ENCODE results near the gene ALOX5.
A peak's percentile ranks its signal among the peaks of the same experiment; 100 is the strongest.
"Not testable (repeated sequence)": the region's sequence is repeated elsewhere in the genome, so short reads cannot be mapped to it uniquely, and the experiment has no call there.

Gene ALOX5

DNA sequence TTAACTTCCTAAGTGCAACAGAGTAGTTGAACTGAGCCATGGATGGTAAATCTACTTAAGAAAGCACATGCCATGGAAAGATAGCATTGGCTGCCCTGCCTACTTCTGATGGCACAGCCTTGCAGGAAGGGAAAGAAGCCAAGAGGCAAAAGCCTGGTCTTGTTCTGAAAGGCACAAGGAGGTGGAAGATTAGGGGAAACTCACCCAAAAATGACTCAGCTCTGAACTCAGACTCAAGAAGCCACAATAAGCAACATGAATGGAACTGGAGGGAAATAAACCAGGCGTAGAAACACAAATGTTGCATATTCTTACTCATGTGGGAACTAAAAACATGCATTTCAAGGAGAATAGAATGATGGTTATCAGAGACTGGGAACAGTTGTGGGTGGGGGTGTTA is 20.8 kb upstream of the ALOX5 start:
- Mint-ChIP-seq H3K27ac (no peak overlapping the region), H3K27me3 (ENCODE audit: low read depth) (peaks cover 7% of the 10 kb centered on the region), H3K4me1 (no peaks in the 10 kb centered on the region), H3K36me3 (ENCODE audit: low read depth) (no peaks in the 10 kb centered on the region), H3K9me3 (peaks cover 7% of the 10 kb centered on the region), H3K4me3 (no peak overlapping the region)
- TF ChIP-seq, protein P1, sequence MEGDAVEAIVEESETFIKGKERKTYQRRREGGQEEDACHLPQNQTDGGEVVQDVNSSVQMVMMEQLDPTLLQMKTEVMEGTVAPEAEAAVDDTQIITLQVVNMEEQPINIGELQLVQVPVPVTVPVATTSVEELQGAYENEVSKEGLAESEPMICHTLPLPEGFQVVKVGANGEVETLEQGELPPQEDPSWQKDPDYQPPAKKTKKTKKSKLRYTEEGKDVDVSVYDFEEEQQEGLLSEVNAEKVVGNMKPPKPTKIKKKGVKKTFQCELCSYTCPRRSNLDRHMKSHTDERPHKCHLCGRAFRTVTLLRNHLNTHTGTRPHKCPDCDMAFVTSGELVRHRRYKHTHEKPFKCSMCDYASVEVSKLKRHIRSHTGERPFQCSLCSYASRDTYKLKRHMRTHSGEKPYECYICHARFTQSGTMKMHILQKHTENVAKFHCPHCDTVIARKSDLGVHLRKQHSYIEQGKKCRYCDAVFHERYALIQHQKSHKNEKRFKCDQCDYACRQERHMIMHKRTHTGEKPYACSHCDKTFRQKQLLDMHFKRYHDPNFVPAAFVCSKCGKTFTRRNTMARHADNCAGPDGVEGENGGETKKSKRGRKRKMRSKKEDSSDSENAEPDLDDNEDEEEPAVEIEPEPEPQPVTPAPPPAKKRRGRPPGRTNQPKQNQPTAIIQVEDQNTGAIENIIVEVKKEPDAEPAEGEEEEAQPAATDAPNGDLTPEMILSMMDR (IDR thresholded peaks at IDR 0.05; ENCODE audit: unreplicated experiment in 3 of 3), result no peak

DNA sequence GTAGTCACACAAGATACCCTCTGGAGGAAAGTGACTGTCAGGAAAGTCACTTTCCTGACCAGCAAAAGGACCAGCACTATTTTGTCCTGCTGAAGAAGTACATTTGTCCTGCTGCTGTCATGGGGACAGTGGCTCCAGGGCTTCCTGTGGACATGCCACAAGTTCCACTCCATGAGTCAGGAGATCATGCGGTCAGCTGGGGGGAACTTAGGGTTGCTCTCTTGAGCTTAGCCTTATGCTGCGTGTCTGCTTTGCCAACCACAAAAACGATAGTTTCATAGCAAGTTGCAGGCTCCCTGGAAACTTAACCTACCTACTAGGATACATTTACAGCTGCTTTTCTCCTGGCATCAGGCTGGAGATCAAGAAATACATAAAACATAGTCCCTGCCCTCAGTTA is 19.8 kb upstream of the ALOX5 start:
- Mint-ChIP-seq H3K27me3 (ENCODE audit: low read depth) (peaks cover 7% of the 10 kb centered on the region), H3K4me3 (no peak overlapping the region), H3K36me3 (ENCODE audit: low read depth) (no peaks in the 10 kb centered on the region), H3K9me3 (peaks cover 3% of the 10 kb centered on the region), H3K4me1 (no peaks in the 10 kb centered on the region), H3K27ac (no peak overlapping the region)
- TF ChIP-seq, protein P1 (IDR thresholded peaks at IDR 0.05; ENCODE audit: unreplicated experiment in 3 of 3), result no peak

DNA sequence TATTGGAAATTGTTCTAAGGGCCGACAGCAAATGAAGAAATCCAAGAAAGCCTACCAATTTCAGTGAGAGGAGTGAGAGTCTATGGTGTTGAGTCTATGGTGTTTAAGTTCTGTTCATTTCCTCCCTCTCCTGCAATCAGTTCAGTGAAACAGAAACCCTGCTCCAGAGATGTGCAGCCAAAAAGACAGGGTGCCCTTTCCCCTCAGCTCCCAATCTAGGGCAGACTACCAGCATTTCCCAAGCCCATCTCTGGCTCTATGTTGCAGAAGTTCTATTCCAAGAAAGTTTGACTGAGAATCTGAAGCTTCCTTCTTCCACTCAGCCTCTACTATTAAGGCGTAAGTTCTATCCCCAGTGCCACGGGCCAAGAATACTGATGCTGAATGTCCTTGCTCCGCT is 18.5 kb upstream of the ALOX5 start:
- TF ChIP-seq, protein P1 (IDR thresholded peaks at IDR 0.05; ENCODE audit: unreplicated experiment in 3 of 3), result no peak
- H3K9me3 Mint-ChIP-seq, result peaks cover 5% of the 10 kb centered on the region
- H3K27me3 Mint-ChIP-seq (ENCODE audit: low read depth), result peaks cover 11% of the 10 kb centered on the region
- H3K4me1 Mint-ChIP-seq, result no peaks in the 10 kb centered on the region
- H3K4me3 Mint-ChIP-seq, result no peak overlapping the region
- no peak overlapping the region for H3K27ac Mint-ChIP-seq
- H3K36me3 Mint-ChIP-seq (ENCODE audit: low read depth), result no peaks in the 10 kb centered on the region

DNA sequence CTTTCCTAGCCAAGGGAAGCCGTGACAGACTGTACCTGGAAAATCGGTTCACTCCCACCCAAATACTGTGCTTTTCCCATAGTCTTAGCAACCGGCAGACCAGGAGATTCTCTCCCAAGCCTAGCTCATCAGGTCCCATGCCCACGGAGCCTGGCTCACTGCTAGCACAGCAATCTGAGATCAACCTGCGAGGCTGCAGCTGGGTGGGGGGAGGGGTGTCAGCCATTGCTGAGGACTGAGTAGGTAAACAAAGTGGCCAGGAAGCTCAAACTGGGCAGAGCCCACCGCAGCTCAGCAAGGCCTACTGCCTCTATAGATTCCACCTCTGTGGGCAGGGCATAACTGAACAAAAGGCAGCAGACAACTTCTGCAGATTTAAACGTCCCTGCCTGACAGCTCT is 15.1 kb upstream of the ALOX5 start:
- not testable (repeated sequence) for H3K9me3 Mint-ChIP-seq; H3K4me3 Mint-ChIP-seq; H3K36me3 Mint-ChIP-seq (ENCODE audit: low read depth); H3K27ac Mint-ChIP-seq; H3K4me1 Mint-ChIP-seq
- H3K27me3 Mint-ChIP-seq (ENCODE audit: low read depth), result peaks cover 14% of the 10 kb centered on the region

DNA sequence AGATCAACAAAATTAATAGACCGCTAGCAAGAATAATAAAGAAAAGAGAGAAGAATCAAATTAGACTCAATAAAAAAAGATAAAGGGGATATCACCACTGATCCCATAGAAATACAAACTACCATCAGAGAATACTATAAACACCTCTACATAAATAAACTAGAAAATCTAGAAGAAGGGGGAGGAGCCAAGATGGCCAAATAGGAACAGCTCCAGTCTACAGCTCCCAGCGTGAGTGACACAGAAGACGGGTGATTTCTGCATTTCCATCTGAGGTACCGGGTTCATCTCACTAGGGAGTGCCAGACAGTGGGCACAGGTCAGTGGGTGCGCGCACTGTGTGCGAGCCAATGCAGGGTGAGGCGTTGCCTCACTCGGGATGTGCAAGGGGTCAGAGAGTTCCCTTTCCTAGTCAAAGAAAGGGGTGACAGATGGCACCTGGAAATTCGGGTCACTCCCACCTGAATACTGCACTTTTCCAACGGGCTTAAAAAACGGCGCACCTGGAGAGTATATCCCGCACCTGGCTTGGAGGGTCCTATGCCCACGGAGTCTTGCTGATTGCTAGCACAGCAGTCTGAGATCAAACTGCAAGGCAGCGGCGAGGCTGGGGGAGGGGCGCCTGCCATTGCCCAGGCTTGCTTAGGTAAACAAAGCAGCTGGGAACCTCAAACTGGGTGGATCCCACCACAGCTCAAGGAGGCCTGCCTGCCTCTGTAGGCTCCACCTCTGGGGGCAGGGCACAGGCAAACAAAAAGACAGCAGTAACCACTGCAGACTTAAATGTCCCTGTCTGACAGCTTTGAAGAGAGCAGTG is 11.8 kb upstream of the ALOX5 start:
- H3K9me3 Mint-ChIP-seq; H3K27ac Mint-ChIP-seq; H3K4me1 Mint-ChIP-seq; H3K36me3 Mint-ChIP-seq (ENCODE audit: low read depth): not testable (repeated sequence)
- Mint-ChIP-seq H3K4me3 (peak overlapping the region; percentile 13 to 69 (median 67)), H3K27me3 (ENCODE audit: low read depth) (peaks cover 33% of the 10 kb centered on the region)

DNA sequence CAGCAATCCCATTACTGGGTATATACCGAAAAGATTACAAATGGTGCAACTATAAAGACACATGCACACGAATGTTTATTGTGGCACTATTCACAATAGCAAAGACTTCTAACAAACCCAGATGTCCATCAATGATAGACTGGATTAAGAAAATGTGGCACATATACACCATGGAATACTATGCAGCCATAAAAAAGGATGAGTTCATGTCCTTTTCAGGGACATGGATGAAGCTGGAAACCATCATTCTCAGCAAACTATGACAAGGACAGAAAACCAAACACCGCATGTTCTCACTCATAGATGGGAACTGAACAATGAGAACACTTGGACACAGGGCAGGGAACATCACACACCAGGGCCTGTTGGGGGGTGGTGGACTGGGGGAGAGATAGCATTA is 6.4 kb upstream of the ALOX5 start:
- H3K36me3 Mint-ChIP-seq (ENCODE audit: low read depth); H3K4me3 Mint-ChIP-seq; H3K9me3 Mint-ChIP-seq; H3K4me1 Mint-ChIP-seq; H3K27ac Mint-ChIP-seq: not testable (repeated sequence)
- peaks cover 78% of the 10 kb centered on the region for H3K27me3 Mint-ChIP-seq (ENCODE audit: low read depth)

DNA sequence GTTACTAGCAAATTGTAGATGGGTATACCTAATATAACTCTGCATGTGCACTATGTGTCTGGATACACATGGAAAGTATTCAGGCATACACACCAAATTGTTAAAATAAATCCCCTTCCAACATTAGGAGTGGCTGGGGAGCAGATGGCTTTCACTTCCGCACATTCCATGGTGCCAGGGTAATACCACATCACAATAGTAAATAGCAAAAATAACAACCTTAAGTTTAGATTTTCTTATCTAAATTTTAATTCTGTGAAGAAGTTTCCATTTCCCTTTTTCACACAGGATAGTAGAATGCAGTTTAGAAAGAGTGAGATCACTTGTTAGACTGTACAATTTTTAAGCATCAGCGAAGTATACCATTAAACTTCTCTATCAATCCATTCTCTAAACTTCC is 5.8 kb upstream of the ALOX5 start:
- TF ChIP-seq, protein P1 (IDR thresholded peaks at IDR 0.05; ENCODE audit: unreplicated experiment in 3 of 3), result no peak
- H3K9me3 Mint-ChIP-seq, result peaks cover under 1% of the 10 kb centered on the region
- H3K4me1 Mint-ChIP-seq, result peaks cover 6% of the 10 kb centered on the region
- H3K27ac Mint-ChIP-seq, result no peak overlapping the region
- peaks cover 83% of the 10 kb centered on the region for H3K27me3 Mint-ChIP-seq (ENCODE audit: low read depth)
- no peaks in the 10 kb centered on the region for H3K36me3 Mint-ChIP-seq (ENCODE audit: low read depth)
- H3K4me3 Mint-ChIP-seq, result no peak overlapping the region

Measured in nephron (organoid).